Endothelial cell of umbilical vein (primary cell): ENCODE data around the gene PRAMEF5.
"Not testable (repeated sequence)": the region's sequence is repeated elsewhere in the genome, so short reads cannot be mapped to it uniquely, and the experiment has no call there.

Experiments used
- CTCF ChIP-seq, 2 donors: IDR thresholded peaks; 1 replicate in 1 of 2; 2 replicates in 1 of 2; pipeline ENCODE4 v1.5.1; 2011; ENCODE audit warnings: low read length in 2 of 2, mild to moderate bottlenecking in 2 of 2, moderate library complexity in 2 of 2, control low read depth in 1 of 2, inconsistent platforms in 1 of 2, low read depth in 1 of 2; ENCODE audit not compliant: insufficient read depth in 1 of 2; ENCODE audit errors: extremely low read depth in 1 of 2
- EZH2 ChIP-seq: IDR thresholded peaks from 2 replicates; pipeline ENCODE4 v1.6.1; 2012; ENCODE audit warnings: borderline replicate concordance, low read depth, mild to moderate bottlenecking, moderate library complexity, low read length, inconsistent platforms; ENCODE audit not compliant: severe bottlenecking
- FOS ChIP-seq: IDR thresholded peaks from 2 replicates; pipeline ENCODE4 v1.6.1; 2011; ENCODE audit warnings: mild to moderate bottlenecking, low read length, moderate library complexity, borderline replicate concordance; ENCODE audit not compliant: insufficient read depth
- GATA2 ChIP-seq: IDR thresholded peaks from 2 replicates; pipeline ENCODE4 v1.7.0; 2011; ENCODE audit warnings: low read depth, mild to moderate bottlenecking, moderate library complexity, mixed read lengths, low read length; ENCODE audit not compliant: insufficient read length, insufficient read depth
- JUN ChIP-seq: IDR thresholded peaks from 2 replicates; pipeline ENCODE4 v1.6.1; 2011; ENCODE audit warnings: borderline replicate concordance, low read depth; ENCODE audit not compliant: insufficient read length, insufficient read depth
- POLR2A ChIP-seq: IDR thresholded peaks from 2 replicates; pipeline ENCODE4 v1.6.1; 2012; ENCODE audit warnings: low read depth, mild to moderate bottlenecking, control low read depth, low read length
- POLR2AphosphoS5 ChIP-seq: IDR thresholded peaks from 2 replicates; pipeline ENCODE4 v1.6.1; 2012; ENCODE audit warnings: low read depth, mild to moderate bottlenecking, control low read depth, low read length, moderate library complexity; ENCODE audit not compliant: insufficient read depth

GRCh38 chr1:13234057-13234456 is 19.9 kb upstream of the PRAMEF5 start:
- not testable (repeated sequence) for TF ChIP-seq CTCF (IDR thresholded peaks at IDR 0.05; ENCODE audit: extremely low read depth in 1 of 2, insufficient read depth in 1 of 2, low read depth in 1 of 2, low read length in 2 of 2); JUN; POLR2AphosphoS5; POLR2A; EZH2; GATA2; FOS
